NCI-H2171 (cell line): ENCODE measurements around the gene LRRC23.

Experiments used
- DNase-seq: peaks from one replicate; lab custom pipeline; 2025; lab: John Stamatoyannopoulos, UW

LRRC23 gene

DNA sequence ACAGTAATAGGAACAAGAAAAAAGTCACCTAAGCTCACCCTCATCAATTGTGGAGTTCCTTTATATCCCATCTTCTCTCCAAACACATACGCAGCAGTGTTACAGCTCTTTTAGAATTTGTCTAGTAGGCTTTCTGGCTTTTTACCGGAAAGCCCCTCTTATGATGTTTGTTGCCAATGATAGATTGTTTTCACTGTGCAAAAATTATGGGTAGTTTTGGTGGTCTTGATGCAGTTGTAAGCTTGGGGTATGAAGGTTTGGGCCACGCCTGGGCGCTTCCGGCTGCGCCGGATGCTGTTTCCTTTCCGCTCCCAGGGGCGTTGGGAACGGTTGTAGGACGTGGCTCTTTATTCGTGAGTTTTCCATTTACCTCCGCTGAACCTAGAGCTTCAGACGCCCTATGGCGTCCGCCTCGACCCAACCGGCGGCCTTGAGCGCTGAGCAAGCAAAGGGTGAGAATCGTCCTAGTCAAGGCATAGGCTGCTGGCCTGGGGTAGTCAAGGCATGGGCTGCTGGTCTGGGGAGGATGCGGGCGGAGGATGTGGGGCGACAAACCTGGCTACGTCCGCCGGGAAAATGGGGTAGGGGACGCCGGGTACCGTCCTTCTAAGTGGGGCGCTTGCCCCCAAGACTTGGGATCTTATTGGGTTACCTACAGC, 39.2 kb downstream of the LRRC23 start, which contains the start of the genes C12orf57 and RNU7-1:
Gene C12orf57, plus strand, starts transcription at position 301 of the 659 bp plus-strand sequence. Its CDS starts 100 bp downstream, at position 401.
Gene RNU7-1, plus strand, starts transcription at position 95 of the 659 bp plus-strand sequence.
- peak; percentile 100 for DNase-seq

DNA sequence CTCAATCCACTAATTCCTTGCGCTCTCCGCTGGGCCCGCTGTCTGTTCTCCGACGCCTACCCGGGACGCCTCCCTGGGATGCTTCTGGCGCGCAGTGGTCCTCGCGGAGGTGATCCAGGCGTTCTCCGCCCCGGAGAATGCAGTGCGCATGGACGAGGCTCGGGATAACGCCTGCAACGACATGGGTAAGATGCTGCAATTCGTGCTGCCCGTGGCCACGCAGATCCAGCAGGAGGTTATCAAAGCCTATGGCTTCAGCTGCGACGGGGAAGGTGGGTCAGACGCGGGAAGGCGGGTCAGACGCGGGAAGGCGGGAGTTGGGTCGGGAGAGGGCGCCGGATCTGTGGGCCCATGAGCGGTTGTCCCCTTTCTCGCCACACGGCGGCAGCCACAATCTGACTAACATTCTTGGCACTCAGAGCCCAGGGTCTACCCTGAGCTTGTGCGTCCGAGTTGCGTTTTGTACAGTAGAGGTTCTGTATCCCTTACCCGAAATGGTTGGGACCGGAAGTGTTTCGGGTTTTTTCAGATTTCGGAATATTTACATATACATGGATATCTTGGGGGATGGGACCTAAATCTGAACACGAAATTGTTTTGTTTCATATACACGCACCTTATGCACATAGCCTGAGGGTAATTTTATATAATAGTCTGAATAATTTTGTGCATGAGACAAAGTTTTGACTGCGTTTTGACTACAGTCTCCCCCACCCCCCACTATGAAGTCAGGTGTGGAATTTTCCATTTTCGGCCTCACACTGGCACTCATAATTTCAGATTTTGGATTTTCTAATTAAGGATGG, 40.0 kb downstream of the LRRC23 start:
- peak; percentile 100 for DNase-seq

DNA sequence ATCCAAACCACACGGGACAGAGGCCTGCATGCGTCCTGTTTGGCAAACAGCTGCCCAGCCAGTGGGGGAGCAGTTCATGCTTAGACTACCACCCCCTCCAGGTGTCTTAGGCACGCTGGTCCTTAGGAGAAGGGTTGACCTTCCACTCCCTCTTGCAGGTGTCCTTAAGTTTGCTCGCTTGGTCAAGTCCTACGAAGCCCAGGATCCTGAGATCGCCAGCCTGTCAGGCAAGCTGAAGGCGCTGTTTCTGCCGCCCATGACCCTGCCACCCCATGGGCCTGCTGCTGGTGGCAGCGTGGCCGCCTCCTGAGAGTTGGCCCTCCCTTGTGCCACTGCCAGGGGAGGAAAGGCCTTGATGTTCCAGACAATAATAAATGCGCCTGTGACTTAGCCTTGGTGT, 41.0 kb downstream of the LRRC23 start:
- DNase-seq, result no peak

DNA sequence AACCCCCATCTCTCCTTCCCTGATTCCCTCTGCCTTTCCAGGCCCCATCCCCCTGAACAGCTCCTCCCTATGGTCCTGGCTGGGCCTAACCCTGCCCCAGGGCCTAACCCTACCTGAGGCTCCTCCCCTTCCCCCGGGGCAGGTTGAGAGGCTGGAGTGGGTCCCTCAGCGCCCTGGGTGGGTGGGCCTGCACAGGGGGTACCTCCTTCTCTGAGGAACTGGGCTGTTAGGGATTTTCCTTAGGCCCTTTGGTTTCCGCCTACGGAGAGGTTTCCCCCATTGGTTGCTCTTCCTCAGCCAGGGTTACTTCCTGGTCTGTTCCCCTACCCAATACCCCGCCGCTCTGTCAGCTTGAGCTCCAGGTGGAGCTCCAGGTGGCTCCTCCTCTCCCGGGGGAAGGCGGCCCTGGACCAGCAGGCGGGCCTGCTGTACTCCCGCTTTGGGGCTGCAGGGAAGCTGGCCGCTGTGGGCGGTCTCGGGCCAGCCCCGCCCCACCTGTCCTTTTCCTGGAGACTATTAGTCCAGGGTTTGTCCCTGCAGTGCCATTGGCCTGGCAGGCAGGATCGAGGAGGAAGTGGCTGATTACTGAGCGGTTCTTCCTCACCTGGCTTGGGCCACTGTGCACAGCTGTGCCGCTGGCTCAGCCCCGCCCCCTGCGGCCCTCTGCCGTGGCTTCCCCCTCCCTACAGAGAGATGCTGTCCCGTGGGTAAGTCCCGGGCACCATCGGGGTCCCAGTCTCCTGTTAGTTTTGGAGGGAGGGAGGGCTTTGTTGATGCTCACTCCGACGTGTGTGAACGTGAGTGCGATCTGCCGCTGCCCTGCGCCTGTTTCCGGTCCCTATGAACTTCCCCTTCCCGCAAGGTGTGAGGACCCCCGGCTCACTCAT, 41.7 kb downstream of the LRRC23 start:
- peak; percentile 100 for DNase-seq

DNA sequence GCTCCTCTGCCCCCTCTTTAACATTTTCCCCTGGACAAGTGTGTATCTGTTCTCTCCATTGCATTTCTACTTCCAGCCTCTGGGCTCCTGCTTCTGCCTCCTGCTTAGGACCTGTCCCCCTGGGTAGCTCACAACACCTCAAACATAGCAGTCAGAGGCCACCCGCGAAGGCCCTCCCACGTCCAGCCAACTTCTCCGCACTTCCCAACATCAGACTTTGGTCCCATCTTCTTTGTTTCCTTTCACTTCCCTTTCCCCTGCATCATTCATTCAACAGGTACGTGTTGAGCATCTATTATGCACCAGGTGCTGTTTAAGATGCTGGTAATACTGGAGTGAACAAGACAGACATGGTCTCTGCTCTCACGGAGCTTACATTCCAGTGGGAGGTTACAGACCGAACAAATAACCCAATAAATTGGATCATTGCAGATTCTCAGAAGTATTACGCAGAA, 42.3 kb downstream of the LRRC23 start:
- no peak for DNase-seq

DNA sequence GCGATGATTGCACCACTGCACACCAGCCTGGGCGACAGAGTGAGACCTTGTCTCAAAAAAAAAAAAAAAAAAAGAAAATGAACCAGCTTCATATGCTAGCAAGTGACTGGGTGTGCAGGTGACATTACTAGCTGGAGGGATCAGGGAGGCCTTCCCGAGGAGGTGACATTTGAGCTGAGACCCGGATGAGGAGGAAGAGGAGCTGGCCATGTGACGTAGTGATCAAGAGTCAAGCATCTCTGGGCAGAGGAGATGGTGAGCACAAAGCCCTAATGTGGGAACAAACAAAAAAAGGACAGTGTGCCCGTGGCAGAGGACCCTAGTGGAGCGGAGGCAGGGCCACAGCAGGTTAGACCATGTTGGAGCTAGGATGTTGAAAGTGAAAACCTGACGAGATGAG, 43.0 kb downstream of the LRRC23 start:
- DNase-seq, result no peak

DNA sequence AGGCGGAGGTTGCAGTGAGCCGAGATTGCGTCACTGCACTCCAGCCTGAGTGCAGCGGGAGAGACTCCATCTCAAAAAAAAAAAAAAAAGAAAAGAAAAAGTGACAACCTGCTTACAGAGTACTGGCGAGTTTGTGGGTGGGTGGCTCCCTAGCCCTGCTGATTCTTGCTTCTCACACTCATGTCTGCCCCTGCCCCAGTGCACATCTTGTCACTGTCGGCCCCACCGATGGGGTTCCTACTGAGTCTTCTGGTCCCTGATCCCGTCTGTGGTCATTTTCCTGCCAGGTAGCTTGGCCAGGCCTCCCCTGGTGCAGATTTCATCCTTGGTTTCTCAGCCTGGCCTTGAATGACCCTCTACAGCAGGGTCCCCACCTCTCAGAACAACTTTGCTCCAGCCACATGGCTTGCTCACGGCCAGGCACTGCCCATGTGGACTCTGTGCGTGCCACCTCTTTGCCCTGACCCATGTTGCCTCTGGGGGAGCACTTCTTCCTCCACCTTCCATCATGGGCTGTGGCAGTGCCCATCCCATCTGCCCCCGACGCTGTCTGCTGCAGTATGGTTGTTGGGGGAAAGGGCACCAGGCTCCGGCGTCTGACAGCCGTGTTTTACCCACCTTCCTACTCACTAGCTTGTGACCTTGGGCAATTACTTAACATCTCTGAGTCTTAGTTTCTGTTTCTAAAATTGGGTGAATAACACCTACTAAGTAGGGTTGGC, 44.4 kb downstream of the LRRC23 start:
- DNase-seq, result no peak

DNA sequence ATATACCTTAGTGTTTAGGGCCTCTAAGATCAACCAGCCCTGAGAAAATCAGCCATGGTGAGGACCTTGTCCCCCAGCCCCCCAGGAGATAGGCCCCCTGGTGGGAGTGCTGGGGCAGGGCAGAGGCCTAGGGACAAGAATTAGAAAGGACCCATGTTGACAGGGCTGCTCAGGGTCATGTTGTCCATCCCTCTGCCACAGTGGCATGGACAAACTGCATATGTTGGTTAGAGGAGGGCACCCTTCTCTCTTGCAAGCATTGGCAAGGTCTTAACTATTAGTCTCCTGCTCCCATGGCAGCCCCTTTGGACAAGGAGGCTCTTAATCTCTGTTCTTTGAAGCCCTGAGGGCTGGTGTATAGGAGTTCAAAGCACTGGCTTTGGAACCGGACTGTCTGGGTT, 45.8 kb downstream of the LRRC23 start:
- no peak for DNase-seq

DNA sequence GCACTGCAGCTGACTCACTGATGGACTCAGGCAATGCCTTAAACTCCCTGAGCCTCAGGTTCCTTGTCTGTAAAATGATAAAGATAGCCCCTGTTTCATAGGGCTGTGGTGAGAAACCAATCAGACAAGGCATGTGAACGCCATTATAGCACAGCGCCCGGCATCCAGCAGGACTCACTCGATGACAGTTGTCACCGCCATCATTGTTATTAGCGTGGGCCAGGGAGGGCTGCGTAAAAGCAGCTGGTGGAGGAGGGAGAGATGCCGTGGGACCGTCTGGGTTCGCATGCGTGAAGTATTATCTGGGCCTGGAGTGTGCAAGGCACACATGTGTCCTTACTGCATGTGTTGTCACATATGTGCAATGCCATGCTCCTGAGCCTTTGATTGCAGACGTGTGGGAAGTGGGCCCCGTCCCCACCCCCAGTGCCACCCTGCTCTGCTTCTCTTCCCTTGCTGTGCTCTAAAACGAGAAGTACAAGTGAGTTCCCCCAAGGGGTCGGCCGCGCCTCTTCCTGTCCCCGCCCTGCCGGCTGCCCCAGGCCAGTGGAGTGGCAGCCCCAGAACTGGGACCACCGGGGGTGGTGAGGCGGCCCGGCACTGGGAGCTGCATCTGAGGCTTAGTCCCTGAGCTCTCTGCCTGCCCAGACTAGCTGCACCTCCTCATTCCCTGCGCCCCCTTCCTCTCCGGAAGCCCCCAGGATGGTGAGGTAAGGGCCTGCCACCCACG, 46.4 kb downstream of the LRRC23 start, which contains the start of gene PTPN6:
Gene PTPN6, plus strand, starts transcription at position 546 of the 730 bp plus-strand sequence. Its CDS starts 157 bp downstream, at position 703.
- DNase-seq, result no peak

DNA sequence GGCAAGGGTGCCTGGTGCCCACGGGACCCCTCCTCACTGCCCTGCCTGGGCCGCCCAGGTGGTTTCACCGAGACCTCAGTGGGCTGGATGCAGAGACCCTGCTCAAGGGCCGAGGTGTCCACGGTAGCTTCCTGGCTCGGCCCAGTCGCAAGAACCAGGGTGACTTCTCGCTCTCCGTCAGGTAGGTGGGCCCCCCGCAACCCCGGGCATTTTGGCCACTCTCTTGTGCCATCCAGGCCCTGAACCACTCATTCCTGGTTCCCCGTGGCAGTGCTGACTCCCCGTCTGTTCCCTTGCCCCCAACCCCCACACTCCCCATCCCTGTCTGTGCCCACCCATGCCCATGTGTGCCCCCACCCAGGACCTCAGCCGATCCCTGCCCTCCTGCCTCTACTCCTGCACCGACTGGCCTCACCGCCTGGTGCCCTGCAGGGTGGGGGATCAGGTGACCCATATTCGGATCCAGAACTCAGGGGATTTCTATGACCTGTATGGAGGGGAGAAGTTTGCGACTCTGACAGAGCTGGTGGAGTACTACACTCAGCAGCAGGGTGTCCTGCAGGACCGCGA, 47.0 kb downstream of the LRRC23 start:
- no peak for DNase-seq

DNA sequence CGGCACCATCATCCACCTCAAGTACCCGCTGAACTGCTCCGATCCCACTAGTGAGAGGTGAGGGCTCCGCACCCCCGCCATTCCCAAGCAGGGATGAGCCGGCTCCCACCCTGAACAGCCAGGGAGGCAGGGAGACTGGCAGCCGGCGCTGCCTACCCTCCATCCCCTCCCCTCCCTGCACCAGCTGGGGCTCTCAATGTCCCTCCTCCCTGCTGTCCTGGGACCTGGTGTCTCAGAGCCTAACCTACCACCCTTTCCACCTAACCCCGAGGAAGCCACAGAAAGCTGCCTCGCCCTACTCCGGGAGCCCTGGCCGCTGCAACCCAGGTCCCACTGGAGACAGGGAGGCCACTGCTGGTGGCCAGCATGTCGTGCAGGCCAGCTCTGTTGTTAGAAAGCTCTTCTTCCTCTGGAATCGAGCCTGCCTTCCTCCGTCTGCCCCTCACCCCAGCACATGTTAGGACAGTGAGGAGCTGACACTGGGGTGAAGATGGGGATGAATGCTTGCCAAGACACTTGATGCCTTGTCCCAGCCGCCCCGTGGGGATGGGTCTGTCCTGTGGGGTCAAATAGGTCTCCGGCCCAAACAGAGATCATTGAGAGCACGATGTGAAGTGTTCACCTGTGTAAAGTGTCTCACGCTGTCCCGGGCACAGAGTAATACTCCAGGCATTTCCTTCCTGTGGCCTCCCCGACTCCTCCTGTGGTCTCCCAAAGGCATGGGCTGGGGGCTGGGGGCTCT, 47.7 kb downstream of the LRRC23 start:
- DNase-seq, result no peak

DNA sequence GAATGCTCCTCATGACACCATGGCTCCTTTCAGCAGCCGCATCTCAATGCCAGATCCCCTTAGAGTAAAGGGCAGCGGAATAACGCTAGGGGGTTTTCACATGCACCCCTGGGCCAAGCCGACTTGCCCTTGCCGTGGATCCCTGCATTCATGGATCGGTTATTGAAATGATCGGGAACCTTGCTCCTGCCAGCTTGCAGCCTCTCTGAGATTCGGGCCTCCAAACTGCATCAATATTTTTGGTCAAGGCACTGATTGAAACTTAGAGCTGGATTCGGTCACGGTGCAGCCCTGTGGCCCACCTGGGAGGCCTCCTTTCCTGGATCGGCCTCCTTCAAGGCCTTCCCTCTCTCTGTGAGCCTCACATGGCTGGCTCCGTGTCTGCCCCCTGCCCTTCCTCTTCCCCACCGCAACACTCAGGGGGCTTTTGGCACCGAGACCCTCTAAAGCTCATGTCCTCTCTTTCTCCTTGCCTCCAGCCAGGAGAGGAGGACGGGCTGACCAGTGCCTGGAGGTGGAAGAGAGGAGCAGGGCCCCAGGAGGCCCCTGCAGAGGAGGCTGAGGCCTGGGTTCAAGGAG, 48.3 kb downstream of the LRRC23 start:
- DNase-seq, result no peak

DNA sequence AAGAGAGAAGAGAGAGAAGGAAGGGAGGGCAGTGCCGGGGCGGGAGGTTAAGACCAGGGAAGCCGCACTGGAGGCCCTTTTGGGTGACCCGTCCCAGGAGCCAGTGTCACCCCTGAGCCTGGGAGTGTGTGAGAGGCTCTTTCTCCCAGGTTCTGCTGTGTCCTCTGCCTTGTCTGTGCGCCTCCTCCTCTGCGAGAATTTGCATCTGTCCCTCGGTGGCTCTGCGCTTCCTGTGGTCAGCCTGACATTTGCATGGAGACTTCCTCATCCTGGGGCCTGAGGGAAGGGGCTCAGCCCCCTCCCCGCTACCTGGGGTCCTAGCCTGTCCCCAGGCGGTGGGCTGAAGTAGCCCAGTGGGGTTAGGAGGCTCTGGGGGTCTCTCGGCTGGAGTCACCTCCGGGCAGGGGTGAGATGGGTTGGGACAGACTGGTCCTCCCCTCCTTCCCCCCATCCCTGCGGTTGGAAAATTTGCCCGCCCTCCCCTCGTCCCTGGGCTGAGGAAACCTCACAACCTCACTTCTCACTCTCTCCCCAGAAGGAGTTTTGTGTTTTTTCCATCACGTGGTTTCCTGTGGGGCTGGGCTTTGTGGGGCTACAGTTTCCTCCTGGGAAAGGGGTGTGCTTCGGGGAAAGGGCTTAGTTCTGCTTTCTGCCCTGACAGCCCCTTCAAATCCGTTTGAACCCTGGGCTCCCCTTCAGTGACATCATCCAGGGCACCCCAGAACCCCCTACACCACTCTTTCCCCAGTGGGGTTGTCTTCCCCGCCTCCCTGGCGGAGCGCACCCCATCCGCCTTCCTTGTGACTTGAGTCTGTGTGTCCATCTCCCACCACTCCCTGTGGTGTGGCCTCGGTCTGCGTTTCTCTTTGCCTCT, 49.1 kb downstream of the LRRC23 start:
- no peak for DNase-seq

DNA sequence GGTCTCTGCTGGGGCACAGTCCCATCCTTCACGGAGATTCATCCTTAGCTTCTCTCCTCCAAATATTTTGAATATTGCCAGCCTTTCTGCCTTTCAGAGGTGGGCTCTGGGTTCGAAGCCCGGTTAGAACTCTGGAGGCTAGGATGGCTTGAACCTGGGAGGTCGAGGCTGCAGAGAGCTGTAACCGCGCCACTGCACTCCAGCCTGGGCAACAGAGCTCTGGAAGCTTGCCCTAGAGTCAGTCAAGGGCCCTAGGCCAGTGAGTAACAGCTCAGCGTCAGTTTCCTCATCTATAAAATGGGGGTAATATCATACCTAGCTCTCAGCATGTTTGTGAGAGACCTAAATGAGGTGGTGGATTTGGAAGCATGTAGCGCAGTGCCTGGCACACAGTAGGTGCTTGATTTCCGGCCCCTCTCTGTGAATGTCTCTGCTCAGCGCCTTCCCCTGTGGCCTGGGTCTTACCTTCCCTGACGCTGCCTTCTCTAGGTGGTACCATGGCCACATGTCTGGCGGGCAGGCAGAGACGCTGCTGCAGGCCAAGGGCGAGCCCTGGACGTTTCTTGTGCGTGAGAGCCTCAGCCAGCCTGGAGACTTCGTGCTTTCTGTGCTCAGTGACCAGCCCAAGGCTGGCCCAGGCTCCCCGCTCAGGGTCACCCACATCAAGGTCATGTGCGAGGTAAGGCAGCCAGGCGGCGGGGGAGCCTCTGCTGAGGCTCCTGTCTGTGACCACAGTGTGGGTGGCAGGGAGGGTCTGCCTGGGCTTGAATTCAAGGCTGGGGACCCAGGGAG, 49.9 kb downstream of the LRRC23 start:
- no peak for DNase-seq

DNA sequence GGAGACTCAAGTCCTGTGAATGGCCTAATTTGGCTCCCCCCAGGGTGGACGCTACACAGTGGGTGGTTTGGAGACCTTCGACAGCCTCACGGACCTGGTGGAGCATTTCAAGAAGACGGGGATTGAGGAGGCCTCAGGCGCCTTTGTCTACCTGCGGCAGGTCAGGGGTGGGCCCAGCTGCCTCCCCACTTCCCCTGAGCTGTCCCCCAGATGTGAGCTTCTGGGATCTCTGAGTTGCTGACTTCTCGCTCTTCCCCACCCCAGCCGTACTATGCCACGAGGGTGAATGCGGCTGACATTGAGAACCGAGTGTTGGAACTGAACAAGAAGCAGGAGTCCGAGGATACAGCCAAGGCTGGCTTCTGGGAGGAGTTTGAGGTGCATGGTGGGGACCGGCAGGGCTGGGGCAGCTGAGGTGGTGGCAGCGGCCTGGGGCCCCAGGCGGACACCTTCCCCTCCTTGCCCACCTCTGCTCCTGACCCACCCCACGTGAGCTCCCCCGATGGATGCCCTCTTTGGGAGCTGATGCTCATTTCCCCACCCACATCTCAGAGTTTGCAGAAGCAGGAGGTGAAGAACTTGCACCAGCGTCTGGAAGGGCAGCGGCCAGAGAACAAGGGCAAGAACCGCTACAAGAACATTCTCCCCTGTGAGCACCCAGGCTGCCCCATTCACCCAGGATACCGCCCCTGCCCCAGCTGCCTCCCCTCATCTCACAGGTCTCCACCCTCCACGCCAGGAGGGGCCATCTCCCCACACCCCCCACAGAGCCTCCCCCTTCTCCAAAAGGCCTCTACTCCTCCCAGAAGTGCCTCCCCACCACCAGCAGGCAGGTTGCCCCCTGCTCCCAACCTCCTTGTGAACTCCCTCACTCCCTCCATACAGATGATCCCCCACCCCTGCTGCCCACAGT, 50.7 kb downstream of the LRRC23 start:
- DNase-seq, result no peak

DNA sequence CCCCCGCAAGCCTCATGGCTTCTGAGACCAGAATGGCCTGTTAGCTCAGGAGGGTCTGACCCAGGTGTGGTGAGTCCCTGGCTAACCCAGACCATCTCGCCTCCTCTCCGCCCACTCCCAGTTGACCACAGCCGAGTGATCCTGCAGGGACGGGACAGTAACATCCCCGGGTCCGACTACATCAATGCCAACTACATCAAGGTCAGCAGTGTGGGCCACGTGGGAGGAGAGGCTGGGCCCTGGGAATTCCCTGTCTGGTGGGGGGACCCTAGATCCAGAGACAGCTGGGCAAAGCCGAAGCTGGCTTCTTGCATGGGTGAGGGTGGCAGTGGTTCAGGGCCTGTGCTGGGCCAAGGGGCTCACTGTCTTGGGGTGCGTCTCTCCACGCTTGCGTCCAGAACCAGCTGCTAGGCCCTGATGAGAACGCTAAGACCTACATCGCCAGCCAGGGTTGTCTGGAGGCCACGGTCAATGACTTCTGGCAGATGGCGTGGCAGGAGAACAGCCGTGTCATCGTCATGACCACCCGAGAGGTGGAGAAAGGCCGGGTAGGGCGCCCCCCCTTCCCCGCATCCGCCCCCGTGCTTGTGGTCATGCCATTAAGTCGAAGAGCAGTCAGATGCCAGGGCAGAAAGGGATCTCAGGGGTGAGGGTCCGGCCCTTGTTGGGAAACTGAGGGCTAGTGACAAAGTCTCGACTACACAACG, 51.6 kb downstream of the LRRC23 start:
- DNase-seq, result no peak
